Ovary (tissue), 3 donors: ENCODE measurements around the gene CSNK1G2.

Experiments
- CTCF ChIP-seq, 3 donors: fragments of 450-650 bp in 2 of 3; fragments of 200-600 bp in 1 of 3; IDR thresholded peaks; one replicate each; pipeline versions ENCODE4 v1.5.1 to v1.8.0; 2016 to 2022; ENCODE audit warnings: antibody characterized with exemption in 3 of 3, mild to moderate bottlenecking in 1 of 3
- EP300 ChIP-seq: sonication (generic); formaldehyde crosslinking; IDR thresholded peaks from one replicate; pipeline ENCODE4 v1.6.1; 2017; ENCODE audit warnings: antibody characterized with exemption
- donor health status: DM: no; HTN: no; CAD: no.

- TF ChIP-seq EP300 (no peak), CTCF (IDR thresholded peaks at IDR 0.05) (no peak)
Observed at GRCh38 chr19:2011169-2011568, 70.2 kb downstream of the CSNK1G2 start.
